Measurements from ENCODE around the gene PPM1M.

The PPM1M gene

DNA sequence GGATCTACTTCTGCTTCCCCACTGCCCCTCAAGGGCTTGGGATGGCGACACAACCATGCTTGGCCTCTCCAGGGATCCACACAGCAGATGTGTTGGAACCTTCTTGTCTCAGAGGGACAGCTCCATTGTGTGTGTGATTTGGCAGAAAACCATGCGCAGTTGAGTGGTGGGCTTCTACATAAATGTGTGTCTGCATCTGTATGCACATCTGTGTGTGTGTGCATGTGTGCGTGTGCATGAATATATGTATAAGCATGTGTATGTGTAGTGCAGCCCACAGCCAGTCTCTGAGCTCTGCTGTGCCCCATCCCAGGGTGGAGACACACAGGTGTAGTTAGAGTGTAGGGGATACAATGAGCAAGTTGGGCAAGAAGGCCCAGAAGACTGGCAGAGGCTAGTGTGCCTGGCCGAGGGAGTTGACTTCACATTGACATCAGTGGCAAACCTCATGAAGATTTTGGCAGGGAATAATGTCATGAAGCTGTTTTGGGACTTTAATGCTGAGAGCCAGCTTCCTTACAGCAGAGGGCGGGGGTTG lies 50.2 kb downstream of the PPM1M start:
- no peak for DNase-seq (ENCODE audit: low read depth in 2 of 2)

DNA sequence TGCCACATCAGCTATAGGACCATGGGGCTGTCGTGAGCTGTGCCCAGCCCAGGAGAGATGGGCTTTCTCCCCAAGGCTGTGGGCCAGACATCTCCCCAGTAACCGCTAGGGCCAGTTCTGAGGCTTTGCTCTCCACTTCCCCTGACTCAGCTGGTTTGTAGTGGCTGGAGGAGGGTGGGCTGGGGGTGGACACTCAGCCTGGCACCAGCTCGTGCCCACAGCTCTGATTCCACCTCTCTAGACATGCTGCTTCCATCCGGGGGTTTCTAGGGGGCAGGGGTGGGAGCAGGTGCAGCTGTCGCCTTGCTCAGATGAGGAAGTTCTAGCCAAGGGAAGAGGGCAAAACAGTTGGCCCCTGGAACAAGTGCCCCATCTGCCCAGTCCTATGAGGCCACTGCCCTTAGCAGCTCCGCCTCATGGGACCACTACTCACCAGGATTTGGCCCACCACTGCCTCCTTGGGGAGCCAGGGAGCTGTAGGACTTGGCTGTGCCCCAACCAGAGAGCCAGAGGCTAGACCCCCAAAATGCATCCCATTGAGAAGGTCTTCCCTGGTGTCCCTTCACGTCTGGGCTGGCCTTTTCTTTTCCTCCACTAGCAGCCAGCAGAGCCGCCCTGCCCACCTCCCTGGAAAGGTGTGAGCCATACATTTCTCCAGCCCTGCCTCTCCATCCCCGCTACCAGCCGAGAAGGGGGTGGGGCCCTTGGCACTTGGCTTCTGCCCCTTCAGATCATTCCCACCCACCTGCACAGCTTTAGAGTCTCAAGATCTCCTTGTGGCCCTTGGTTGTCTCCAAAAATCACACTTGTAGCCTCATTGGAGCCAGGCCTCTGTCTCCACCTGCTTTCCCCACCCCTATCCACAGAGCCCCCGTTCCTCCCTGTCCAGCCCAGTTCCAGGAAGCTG lies 51.9 kb downstream of the PPM1M start:
- DNase-seq (ENCODE audit: low read depth in 2 of 2), result no peak

- DNase-seq (ENCODE audit: low read depth in 2 of 2), result no peak
Measured at GRCh38 chr3:52298149-52299098, 52.9 kb downstream of the PPM1M start.

- no peak for DNase-seq (ENCODE audit: low read depth in 2 of 2)
Measured at GRCh38 chr3:52299247-52299878, 53.8 kb downstream of the PPM1M start.

Data from stimulated activated CD8-positive, alpha-beta memory T cell treated with anti-CD3 and anti-CD28 coated beads, Interleukin-15, amount 100 ng/mL, for 48 hours (primary cell).